DND-41 (cell line): ENCODE data around the gene HEY2.

Source experiments
- ATAC-seq: fragments of 200-7000 bp; cut with Tn5 transposase; 3 replicates; pipeline ENCODE4 v1.9.1; 2021; ENCODE audit warnings: low read depth; ENCODE audit not compliant: insufficient read depth
- DNase-seq: peaks from one replicate; pipeline ENCODE4 v3.0.0-alpha.2; 2020
- H2AFZ ChIP-seq: 2 replicates; pipeline ENCODE4 v1.6.0; 2012; ENCODE audit warnings: low read depth, low read length
- H3K27ac ChIP-seq: 2 replicates; pipeline ENCODE4 v1.5.1; 2012; ENCODE audit warnings: low read length, inconsistent platforms
- H3K27me3 ChIP-seq: fragments of 200-600 bp; sonication (generic); 2 replicates; pipeline ENCODE4 v1.6.0; 2012; ENCODE audit warnings: low read length, mild to moderate bottlenecking, inconsistent platforms; ENCODE audit not compliant: insufficient read depth, poor library complexity
- H3K36me3 ChIP-seq: 2 replicates; pipeline ENCODE4 v1.5.1; 2012; ENCODE audit warnings: low read length, inconsistent platforms; ENCODE audit not compliant: insufficient read depth
- H3K4me1 ChIP-seq: 2 replicates; pipeline ENCODE4 v1.5.1; 2012; ENCODE audit warnings: mild to moderate bottlenecking, low read length; ENCODE audit not compliant: insufficient read depth
- H3K4me2 ChIP-seq: 2 replicates; pipeline ENCODE4 v1.6.0; 2012; ENCODE audit warnings: mild to moderate bottlenecking, moderate library complexity, low read length, inconsistent platforms; ENCODE audit not compliant: insufficient read depth
- H3K4me3 ChIP-seq, 2 experiments: fragments of 200-600 bp in 1 of 2; shearing (Covaris generic) in 1 of 2; 2 replicates each; pipeline ENCODE4 v1.5.1; 2012 to 2016; ENCODE audit warnings: inconsistent platforms in 2 of 2, low read length in 2 of 2, mild to moderate bottlenecking in 2 of 2, low read depth in 1 of 2, moderate library complexity in 1 of 2
- H3K79me2 ChIP-seq: 2 replicates; pipeline ENCODE4 v1.6.0; 2012; ENCODE audit warnings: low read length, inconsistent platforms; ENCODE audit not compliant: insufficient read depth
- H3K9ac ChIP-seq: 2 replicates; pipeline ENCODE4 v1.6.0; 2012; ENCODE audit warnings: low read depth, mild to moderate bottlenecking, inconsistent platforms, low read length, moderate library complexity
- H3K9me3 ChIP-seq: 2 replicates; pipeline ENCODE4 v1.5.1; 2012; ENCODE audit warnings: low read length, moderate library complexity, mild to moderate bottlenecking, inconsistent platforms; ENCODE audit not compliant: insufficient read depth, severe bottlenecking
- H4K20me1 ChIP-seq: 2 replicates; pipeline ENCODE4 v1.6.0; 2012; ENCODE audit warnings: low read length; ENCODE audit not compliant: insufficient read depth
- EZH2 ChIP-seq: IDR thresholded peaks from 3 replicates; pipeline ENCODE4 v1.6.1; 2012; ENCODE audit warnings: borderline replicate concordance, low read depth, mild to moderate bottlenecking, moderate library complexity, low read length, inconsistent platforms; ENCODE audit not compliant: severe bottlenecking
- TF ChIP-seq, protein P1 (sequence below): IDR thresholded peaks from 2 replicates; pipeline ENCODE4 v1.5.1; 2012; ENCODE audit warnings: borderline replicate concordance, low read length, moderate library complexity, mild to moderate bottlenecking; ENCODE audit not compliant: poor library complexity, severe bottlenecking; ENCODE audit errors: extremely low read depth

HEY2 gene

DNA sequence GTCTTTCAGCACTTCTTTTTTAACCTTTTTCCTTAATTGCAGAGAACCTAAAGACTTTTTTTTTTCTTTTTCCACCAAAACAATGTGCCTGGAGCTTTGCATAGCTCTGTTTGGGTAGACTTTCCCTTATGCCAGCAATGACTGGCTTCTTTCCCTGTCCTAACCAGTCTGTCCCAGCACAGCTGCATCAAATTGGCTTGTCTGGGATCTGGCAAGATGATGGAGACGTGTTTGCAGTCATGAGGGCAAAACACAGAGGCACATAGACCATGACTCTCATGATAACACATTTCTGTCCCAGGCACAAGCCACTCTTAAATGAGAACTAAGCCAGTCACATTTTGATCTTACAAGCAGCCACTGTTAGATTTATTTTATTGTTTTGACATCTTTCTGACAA lies 16.5 kb downstream of the HEY2 start:
- Histone ChIP-seq H3K9me3 (no peaks in the 10 kb centered on the region), H3K4me2 (no peak overlapping the region), H2AFZ (no peak overlapping the region), H3K27me3 (peaks cover 4% of the 10 kb centered on the region), H3K27ac (no peak overlapping the region), H3K79me2 (no peaks in the 10 kb centered on the region), H3K9ac (no peak overlapping the region), H3K36me3 (no peaks in the 10 kb centered on the region), H3K4me3 (no peak overlapping the region), H3K4me1 (no peaks in the 10 kb centered on the region; the same call in 1 of the 2 replicates), H4K20me1 (no peaks in the 10 kb centered on the region)
- ATAC-seq, result no peak
- DNase-seq, result no peak
- TF ChIP-seq, protein P1, sequence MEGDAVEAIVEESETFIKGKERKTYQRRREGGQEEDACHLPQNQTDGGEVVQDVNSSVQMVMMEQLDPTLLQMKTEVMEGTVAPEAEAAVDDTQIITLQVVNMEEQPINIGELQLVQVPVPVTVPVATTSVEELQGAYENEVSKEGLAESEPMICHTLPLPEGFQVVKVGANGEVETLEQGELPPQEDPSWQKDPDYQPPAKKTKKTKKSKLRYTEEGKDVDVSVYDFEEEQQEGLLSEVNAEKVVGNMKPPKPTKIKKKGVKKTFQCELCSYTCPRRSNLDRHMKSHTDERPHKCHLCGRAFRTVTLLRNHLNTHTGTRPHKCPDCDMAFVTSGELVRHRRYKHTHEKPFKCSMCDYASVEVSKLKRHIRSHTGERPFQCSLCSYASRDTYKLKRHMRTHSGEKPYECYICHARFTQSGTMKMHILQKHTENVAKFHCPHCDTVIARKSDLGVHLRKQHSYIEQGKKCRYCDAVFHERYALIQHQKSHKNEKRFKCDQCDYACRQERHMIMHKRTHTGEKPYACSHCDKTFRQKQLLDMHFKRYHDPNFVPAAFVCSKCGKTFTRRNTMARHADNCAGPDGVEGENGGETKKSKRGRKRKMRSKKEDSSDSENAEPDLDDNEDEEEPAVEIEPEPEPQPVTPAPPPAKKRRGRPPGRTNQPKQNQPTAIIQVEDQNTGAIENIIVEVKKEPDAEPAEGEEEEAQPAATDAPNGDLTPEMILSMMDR, result no peak
- no peak for TF ChIP-seq EZH2

DNA sequence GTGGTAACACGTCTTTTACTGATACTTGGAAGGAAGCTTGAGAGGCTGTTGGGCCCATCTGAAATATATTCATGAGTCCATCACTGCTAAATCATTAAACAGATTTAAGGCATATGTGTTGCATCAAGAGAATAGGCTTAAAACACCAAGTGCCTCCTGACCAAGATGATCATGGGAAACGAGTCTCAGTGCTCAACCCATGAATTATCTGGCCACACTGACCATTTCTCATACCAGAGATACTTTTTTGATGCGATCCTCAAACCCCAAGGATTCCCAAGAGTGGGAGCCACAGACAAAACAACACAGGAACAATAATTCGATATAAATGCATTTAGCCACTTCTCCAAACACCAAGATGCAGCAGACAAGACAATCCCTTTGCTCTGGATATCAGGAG lies 17.2 kb downstream of the HEY2 start:
- Histone ChIP-seq H3K27ac (no peak overlapping the region), H3K9ac (no peak overlapping the region), H3K79me2 (no peaks in the 10 kb centered on the region), H4K20me1 (no peaks in the 10 kb centered on the region), H3K36me3 (no peaks in the 10 kb centered on the region), H2AFZ (no peak overlapping the region), H3K9me3 (no peaks in the 10 kb centered on the region), H3K27me3 (no peaks in the 10 kb centered on the region), H3K4me3 (no peak overlapping the region), H3K4me1 (no peaks in the 10 kb centered on the region; the same call in 1 of the 2 replicates), H3K4me2 (no peak overlapping the region)
- ATAC-seq, result no peak
- no peak for TF ChIP-seq EZH2
- TF ChIP-seq, protein P1, result no peak
- no peak for DNase-seq

DNA sequence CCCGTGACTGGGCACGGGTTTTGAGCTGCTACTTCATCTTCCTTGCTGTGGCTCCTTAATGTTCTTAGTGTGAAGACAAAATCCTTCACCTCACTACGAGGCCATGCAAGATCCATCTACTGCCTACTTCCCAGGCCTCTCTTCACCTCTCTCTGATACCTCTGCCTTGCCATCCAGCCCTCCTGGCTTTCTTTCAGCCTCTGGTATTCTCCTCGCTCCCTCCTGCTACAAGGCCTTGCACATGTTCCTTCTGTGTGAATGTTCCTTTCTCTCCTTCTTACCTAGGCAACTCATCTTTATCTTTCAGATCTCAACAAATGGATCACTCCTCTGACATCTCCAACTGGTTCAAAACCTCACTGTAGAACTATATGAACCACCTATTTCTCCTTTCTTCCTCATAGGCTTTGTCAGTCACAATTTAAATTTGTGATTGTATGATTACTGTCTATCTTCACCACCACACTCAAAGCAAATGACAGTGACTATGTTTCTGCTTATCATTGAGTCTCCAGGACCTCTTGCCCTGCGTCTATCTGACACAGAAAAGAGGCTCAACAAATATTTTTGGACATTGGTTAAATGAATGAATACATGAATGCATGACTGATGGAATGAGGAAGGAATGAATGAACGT lies 19.8 kb downstream of the HEY2 start:
- Histone ChIP-seq H3K9me3 (no peaks in the 10 kb centered on the region), H3K27ac (no peak overlapping the region), H3K27me3 (no peaks in the 10 kb centered on the region), H3K79me2 (no peaks in the 10 kb centered on the region), H3K4me2 (no peak overlapping the region), H3K36me3 (no peaks in the 10 kb centered on the region), H3K9ac (no peak overlapping the region), H3K4me3 (no peak overlapping the region), H4K20me1 (no peaks in the 10 kb centered on the region), H3K4me1 (no peaks in the 10 kb centered on the region; the same call in 1 of the 2 replicates), H2AFZ (no peak overlapping the region)
- TF ChIP-seq, protein P1, result no peak
- no peak for TF ChIP-seq EZH2
- ATAC-seq (no peak), DNase-seq (no peak)
